Retinal pigment epithelial cell (primary cell): Measurements from ENCODE around the gene PLCB3.

Experiments used
- DNase-seq: peaks from one replicate; pipeline ENCODE4 v3.0.0-alpha.2; 2010; ENCODE audit warnings: low read depth
- H3K4me3 ChIP-seq: 2 replicates; pipeline ENCODE4 v1.5.1; 2011; ENCODE audit warnings: mild to moderate bottlenecking, low read length, control low read depth, moderate library complexity
- CTCF ChIP-seq: conservative IDR thresholded peaks from 2 replicates; pipeline ENCODE4 v1.5.1; 2011; ENCODE audit warnings: low read depth, low read length, control low read depth, inconsistent platforms

The PLCB3 gene

DNA sequence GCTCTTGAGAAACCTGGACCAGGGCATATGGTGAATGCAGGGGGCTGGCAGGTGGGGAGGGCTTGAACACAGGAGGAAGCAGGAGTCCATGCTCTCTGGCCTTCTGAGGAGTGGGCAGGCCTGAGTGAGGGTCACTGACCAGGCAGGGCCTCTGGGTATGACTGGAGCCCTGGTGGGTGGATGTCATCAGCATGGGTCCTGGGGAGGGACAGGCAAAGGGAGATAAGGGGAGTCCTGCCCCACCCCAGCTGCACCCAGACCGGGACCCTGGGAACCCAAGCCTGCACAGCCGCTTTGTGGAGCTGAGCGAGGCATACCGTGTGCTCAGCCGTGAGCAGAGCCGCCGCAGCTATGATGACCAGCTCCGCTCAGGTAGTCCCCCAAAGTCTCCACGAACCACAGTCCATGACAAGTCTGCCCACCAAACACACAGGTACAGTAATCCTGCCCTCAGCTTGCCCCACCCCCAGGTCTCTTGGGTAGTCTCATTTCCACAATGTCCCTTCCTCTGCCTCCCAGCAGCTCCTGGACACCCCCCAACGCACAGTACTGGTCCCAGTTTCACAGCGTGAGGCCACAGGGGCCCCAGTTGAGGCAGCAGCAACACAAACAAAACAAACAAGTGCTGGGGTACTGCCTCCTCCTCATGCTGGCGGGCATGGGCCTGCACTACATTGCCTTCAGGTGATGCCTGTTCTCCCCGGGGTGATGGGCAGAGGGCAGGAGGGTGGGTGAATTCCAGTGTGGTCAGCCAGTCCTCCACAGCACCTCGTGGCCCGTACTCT is 19.0 kb upstream of the PLCB3 start:
- DNase-seq, result no peak
- TF ChIP-seq CTCF, result no peak
- H3K4me3 ChIP-seq, result no peak overlapping the region

GRCh38 chr11:64232967-64233315 is 18.4 kb upstream of the PLCB3 start:
- H3K4me3 ChIP-seq, result no peak overlapping the region

GRCh38 chr11:64233913-64234586 is 17.3 kb upstream of the PLCB3 start, which contains the start of gene VEGFB:
Gene VEGFB (plus strand): TSS chr11:64234584. CDS start chr11:64234834, 250 bp downstream.
- TF ChIP-seq CTCF, result no peak
- DNase-seq, result no peak
- peak within 1 kb of the TSS; percentile 63 for H3K4me3 ChIP-seq

More at GRCh38 chr11:64232967-64233315, 18.4 kb upstream of the PLCB3 start:
- DNase-seq, result no peak
- no peak for TF ChIP-seq CTCF

DNA sequence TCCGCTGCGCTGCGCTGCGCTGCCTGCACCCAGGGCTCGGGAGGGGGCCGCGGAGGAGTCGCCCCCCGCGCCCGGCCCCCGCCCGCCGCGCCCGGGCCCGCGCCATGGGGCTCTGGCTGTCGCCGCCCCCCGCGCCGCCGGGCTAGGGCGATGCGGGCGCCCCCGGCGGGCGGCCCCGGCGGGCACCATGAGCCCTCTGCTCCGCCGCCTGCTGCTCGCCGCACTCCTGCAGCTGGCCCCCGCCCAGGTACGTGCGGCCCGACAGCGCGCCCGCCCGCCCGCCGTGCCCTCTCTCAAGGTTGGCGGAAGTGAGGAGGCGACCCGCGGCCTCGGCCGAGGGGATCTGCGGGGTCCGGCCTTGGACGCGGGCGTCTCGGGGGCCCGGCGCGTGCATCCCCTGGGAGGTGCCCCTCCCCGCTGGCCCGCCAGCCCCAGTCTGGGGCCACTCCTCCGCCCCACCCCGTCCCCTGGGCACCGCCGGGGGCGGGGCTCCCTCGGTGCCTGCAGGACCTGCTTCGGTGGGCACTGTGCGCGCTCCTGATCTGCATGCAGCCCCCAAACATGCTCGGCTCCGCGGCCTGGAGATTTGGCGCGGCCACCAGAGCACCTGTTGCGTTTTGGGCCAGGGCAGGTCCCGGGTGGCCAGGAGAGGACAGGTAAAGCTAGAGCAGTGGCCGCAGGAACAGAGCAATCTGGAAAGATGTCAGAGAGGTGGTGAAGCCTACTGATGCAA is 16.5 kb upstream of the PLCB3 start:
- no peak for TF ChIP-seq CTCF
- H3K4me3 ChIP-seq, result peak overlapping the region; percentile 63
- no peak for DNase-seq

- H3K4me3 ChIP-seq, result peak overlapping the region; percentile 63
- no peak for DNase-seq
- TF ChIP-seq CTCF, result no peak
These were observed 15.7 kb upstream of the PLCB3 start for GRCh38 chr11:64235437-64236161.

DNA sequence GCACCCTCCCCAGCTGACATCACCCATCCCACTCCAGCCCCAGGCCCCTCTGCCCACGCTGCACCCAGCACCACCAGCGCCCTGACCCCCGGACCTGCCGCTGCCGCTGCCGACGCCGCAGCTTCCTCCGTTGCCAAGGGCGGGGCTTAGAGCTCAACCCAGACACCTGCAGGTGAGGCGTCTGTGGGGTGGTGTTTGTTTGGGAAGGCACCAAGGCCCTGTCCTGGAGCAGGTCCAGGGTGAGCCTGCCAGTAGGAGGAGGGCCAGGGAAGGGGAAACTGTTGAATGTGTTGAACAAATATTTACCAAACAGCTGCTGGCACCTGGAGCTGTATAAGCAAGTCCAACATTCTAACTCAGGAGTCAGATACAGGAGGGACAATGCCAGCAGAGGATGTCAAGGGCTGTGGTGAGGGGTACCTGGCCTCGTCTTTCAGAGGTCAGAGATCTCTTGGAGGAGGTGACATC is 13.8 kb upstream of the PLCB3 start:
- H3K4me3 ChIP-seq, result no peak overlapping the region

More for the DNA sequence above, 13.8 kb upstream of the PLCB3 start:
- no peak for TF ChIP-seq CTCF
- no peak for DNase-seq
